Measurements from ENCODE around the gene ELAVL2. TPM values are rescaled to one million over a fixed set of nuclear protein-coding genes. Genes with fewer than 3 reads are reported as not detected.

ELAVL2 gene
- total and polyA plus RNA-seq, 2 of the 4 experiments (the other 2 are of a cell fraction), result 0.36 TPM; not detected in 1

- no peaks in the 10 kb centered on the region for H3K4me1 ChIP-seq (ENCODE audit: control insufficient read depth, insufficient read depth, low read length)
- in situ Hi-C loops (cut with MboI; ENCODE audit: low sequenced_read_pairs) (no loop called here), dilution Hi-C loops (cut with HindIII; ENCODE audit: low sequenced_read_pairs, unreplicated experiment) (no loop called here), intact Hi-C loops (cut with micrococcal nuclease) (loop anchor here (1.0 kb wide), 1 partner anchor 8 kb away; no protein-coding TSS in a partner anchor)
- no peaks in the 10 kb centered on the region for H3K36me3 ChIP-seq (ENCODE audit: control insufficient read depth, insufficient read depth, low read length)
- no peak overlapping the region for H4K5ac ChIP-seq (ENCODE audit: low read depth, low read length)
- no peaks in the 10 kb centered on the region for H3K79me1 ChIP-seq (ENCODE audit: low read depth in 1 of 2, low read length in 2 of 2)
- POLR2A ChIA-PET (ENCODE audit: unreplicated experiment), result no interaction called here
- H3K4ac ChIP-seq (ENCODE audit: low read depth, low read length), result no peak overlapping the region
- no peaks in the 10 kb centered on the region for H3K27me3 ChIP-seq (ENCODE audit: control insufficient read depth, insufficient read depth, low read length)
- H2BK20ac ChIP-seq (ENCODE audit: low read depth, low read length), result no peak overlapping the region
- no peak overlapping the region for H2AK9ac ChIP-seq (replicated peaks; ENCODE audit: low read depth, low read length, poor library complexity)
- no peak overlapping the region for H3K56ac ChIP-seq (ENCODE audit: extremely low read depth, insufficient read depth, low read length)
- no peak overlapping the region for H4K91ac ChIP-seq (ENCODE audit: insufficient read depth, low read depth, low read length)
- no TSS peak for BruUV-seq (replicated peaks)
- H3K18ac ChIP-seq (ENCODE audit: low read depth, low read length), result no peak overlapping the region
- H3K4me3 ChIP-seq (ENCODE audit: insufficient read depth, low read depth, low read length), result no peak overlapping the region
- no peak overlapping the region for H2BK120ac ChIP-seq (ENCODE audit: low read depth, low read length)
- H2BK5ac ChIP-seq (ENCODE audit: low read depth, low read length, poor library complexity, severe bottlenecking), result no peak overlapping the region
- no peak overlapping the region for H2AFZ ChIP-seq (replicated peaks; ENCODE audit: low read length, poor library complexity)
- H4K8ac ChIP-seq (ENCODE audit: low read depth in 2 of 2, low read length in 2 of 2), result no peak overlapping the region
- no peaks in the 10 kb centered on the region for H3K9me1 ChIP-seq (ENCODE audit: insufficient read depth, low read length)
- CTCF ChIA-PET, result no interaction called here
- H3K4me2 ChIP-seq (ENCODE audit: low read depth, low read length), result no peak overlapping the region
- no peak overlapping the region for H3K14ac ChIP-seq (replicated peaks; ENCODE audit: low read depth, low read length)
- no peaks in the 10 kb centered on the region for H4K20me1 ChIP-seq (ENCODE audit: insufficient read depth, low read length)
- H3K9ac ChIP-seq (ENCODE audit: low read depth, low read length), result no peak overlapping the region
- H3K23ac ChIP-seq (ENCODE audit: low read depth, low read length), result no peak overlapping the region
- H2BK15ac ChIP-seq (ENCODE audit: low read depth, low read length), result no peak overlapping the region
- DNase-seq (no peak), ATAC-seq (ENCODE audit: low read depth) (no peak)
- WGBS, 2 experiments (ENCODE audit: extremely low coverage in 2 of 2, insufficient read length in 1 of 2), result no CpG with 5 or more reads among the region's 2 CpGs
- TF ChIP-seq CEBPB (IDR thresholded peaks at IDR 0.05; ENCODE audit: low read depth, low read length) (no peak), FOS (IDR thresholded peaks at IDR 0.05; ENCODE audit: low read depth, low read length) (no peak), RFX5 (IDR thresholded peaks at IDR 0.05; ENCODE audit: low read depth, low read length) (no peak), ELK1 (IDR thresholded peaks at IDR 0.05; ENCODE audit: borderline replicate concordance, low read depth, low read length) (no peak), RCOR1 (IDR thresholded peaks at IDR 0.05; ENCODE audit: insufficient replicate concordance, low read length) (no peak), POLR2A (IDR thresholded peaks at IDR 0.05; ENCODE audit: low read depth, low read length) (no peak), BHLHE40 (IDR thresholded peaks at IDR 0.05; ENCODE audit: low read depth, low read length) (no peak)
- no peak overlapping the region for H3K27ac ChIP-seq (ENCODE audit: insufficient read depth, low read length)
- no peak overlapping the region for H2AK5ac ChIP-seq (ENCODE audit: low read depth, low read length)
- no peaks in the 10 kb centered on the region for H3K9me3 ChIP-seq (ENCODE audit: control insufficient read depth, insufficient read depth, low read length)
Measured at GRCh38 chr9:23717505-23717904, 108.5 kb downstream of the ELAVL2 start.
